LNCaP clone FGC (cell line): ENCODE data around the gene WDR90.

ENCODE experiments used
- DNase-seq: peaks from one replicate; pipeline ENCODE4 v3.0.0-alpha.2; 2011; ENCODE audit warnings: low read depth
- H3K4me3 ChIP-seq: 2 replicates; pipeline ENCODE4 v1.5.1; 2011; ENCODE audit warnings: mild to moderate bottlenecking, low read depth, low read length, control low read depth
- TF ChIP-seq, protein P1 (sequence below): IDR thresholded peaks from 2 replicates; pipeline ENCODE4 v1.5.1; 2012; ENCODE audit warnings: mild to moderate bottlenecking; ENCODE audit not compliant: control insufficient read depth, insufficient read depth; ENCODE audit errors: extremely low read depth

The WDR90 gene

DNA sequence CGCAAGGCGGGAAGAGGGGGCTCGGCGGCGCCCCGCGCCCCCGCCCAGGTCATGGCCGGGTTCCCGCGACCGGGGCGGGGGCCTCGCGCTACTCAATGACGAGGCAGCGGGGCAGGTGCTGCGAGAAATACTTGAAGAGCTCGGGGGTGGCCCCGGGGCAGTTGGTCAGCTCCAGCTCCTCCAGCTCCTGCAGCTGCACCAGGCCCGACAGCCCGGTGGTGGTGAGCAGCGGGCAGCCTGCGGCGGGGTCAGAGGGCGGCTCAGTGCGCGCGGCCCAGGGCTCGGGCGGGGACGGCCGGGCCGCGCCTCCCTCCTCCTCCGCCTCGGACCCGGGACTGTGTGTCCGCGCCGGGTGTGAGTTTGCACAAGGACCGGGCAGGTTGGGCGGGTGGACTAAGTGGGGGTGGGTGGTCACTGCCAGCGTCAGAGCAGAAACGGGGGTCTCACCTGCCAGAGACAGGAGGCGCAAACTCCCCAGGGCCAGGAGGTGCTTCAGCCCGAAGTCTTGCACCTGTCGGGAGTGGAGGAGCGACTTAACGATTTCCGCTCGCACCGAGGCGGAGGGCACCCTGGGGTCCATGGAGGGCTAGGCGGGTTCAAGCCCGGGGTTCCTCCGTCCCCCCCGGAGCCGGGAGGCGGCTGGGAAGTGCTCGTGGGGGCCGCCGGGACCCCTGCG is 45.2 kb downstream of the WDR90 start:
- peak overlapping the region; percentile 56 for H3K4me3 ChIP-seq
- no peak for DNase-seq
- TF ChIP-seq, protein P1, sequence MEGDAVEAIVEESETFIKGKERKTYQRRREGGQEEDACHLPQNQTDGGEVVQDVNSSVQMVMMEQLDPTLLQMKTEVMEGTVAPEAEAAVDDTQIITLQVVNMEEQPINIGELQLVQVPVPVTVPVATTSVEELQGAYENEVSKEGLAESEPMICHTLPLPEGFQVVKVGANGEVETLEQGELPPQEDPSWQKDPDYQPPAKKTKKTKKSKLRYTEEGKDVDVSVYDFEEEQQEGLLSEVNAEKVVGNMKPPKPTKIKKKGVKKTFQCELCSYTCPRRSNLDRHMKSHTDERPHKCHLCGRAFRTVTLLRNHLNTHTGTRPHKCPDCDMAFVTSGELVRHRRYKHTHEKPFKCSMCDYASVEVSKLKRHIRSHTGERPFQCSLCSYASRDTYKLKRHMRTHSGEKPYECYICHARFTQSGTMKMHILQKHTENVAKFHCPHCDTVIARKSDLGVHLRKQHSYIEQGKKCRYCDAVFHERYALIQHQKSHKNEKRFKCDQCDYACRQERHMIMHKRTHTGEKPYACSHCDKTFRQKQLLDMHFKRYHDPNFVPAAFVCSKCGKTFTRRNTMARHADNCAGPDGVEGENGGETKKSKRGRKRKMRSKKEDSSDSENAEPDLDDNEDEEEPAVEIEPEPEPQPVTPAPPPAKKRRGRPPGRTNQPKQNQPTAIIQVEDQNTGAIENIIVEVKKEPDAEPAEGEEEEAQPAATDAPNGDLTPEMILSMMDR: no peak

DNA sequence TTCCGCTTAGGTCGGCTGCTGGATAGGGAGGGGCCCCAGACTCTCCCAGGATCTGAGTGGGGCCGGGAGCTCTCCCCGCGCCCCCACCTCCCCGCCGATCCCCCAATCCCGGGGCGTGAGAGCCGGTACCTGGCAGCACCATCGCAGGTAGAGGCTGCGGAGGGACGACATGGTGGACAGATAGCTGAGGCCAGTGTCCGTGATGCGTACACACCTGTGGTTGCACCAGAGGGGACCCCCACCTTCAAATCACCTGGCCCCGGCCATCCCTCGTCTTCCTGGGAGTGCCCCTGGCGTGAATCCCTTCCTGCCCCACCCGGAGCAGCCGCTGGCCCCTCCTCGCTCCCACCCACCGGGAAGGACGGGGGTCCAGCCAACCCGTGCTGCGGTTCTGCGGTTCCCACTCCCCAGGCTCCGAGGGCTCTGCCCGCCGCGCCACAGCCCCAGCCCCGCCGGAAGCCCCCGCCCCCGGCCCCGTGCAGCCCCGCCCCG is 45.7 kb downstream of the WDR90 start:
- peak overlapping the region; percentile 56 for H3K4me3 ChIP-seq
- DNase-seq: no peak
- TF ChIP-seq, protein P1: no peak

DNA sequence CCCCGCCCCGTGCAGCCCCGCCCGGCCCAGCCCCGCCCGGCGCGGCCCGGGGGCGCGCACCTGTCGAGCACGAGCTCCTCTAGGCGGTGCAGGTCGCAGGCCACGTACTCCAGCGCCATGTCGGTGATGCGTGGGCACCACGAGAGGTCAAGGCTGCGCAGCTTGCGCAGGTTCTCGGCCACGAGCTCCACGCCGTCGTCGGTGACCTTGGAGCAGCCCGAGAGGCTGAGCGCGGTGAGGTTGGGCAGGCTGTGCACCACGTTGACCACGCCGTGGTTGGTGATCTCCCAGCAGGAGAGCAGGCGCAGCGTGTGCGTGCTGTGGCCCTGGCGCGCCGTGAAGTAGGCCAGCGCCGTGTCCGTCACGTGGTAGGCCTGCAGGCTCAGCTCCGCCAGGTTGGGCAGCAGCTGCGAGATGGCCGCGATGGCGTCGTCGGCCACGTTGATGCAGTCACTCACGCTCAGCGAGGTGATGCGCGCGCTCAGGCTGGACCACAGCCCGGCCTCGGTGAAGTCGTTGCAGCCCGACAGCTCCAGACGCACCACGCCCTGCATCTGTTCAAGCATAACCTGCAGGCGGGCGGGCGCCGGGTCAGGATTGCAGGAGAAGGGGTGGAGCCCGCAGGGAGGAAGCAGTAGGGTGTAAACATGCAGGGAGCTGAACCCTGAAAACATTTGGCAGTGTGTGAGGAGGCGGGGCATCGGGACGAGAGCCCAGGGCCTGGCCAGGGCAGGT is 46.4 kb downstream of the WDR90 start:
- TF ChIP-seq, protein P1: no peak
- peak overlapping the region; percentile 56 for H3K4me3 ChIP-seq
- DNase-seq: peak; percentile 66

DNA sequence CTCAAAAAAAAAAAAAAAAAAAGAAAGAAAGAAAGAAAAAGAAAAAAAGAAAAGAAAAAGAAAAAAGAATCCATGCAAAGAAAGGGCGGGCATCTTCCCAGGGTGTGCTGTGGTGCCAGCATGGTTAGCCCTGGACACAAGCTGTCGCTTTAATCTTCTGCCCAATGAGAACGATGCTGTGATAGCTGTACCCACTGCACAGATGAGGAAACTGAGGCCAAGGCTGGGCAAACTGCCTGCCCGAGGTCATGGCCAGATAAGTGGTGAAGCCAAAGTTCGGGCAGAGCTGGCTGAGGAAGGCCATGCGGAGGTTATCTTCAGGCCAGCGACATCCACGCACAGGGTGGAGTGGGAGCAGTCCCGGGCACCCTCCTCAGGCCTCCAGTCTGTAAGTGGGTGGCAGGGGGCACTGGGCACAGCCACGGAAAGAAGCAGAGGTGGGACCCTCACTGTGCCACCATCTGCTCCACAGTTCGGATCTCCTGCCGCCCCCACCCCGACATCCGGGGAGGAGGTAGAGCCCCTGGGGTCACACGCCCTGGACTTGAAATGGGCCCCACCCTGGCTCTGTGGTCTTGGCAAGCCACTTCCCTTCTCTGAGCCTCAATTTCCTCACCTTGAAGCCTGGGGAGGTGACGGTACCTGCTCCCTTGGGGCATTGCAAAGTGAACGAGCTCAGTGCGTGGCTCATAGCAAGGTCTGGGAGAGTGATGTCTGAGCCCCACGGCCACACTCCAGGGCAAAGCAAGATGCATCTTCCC is 49.9 kb downstream of the WDR90 start:
- no peak overlapping the region for H3K4me3 ChIP-seq
- no peak for DNase-seq
- TF ChIP-seq, protein P1: no peak

DNA sequence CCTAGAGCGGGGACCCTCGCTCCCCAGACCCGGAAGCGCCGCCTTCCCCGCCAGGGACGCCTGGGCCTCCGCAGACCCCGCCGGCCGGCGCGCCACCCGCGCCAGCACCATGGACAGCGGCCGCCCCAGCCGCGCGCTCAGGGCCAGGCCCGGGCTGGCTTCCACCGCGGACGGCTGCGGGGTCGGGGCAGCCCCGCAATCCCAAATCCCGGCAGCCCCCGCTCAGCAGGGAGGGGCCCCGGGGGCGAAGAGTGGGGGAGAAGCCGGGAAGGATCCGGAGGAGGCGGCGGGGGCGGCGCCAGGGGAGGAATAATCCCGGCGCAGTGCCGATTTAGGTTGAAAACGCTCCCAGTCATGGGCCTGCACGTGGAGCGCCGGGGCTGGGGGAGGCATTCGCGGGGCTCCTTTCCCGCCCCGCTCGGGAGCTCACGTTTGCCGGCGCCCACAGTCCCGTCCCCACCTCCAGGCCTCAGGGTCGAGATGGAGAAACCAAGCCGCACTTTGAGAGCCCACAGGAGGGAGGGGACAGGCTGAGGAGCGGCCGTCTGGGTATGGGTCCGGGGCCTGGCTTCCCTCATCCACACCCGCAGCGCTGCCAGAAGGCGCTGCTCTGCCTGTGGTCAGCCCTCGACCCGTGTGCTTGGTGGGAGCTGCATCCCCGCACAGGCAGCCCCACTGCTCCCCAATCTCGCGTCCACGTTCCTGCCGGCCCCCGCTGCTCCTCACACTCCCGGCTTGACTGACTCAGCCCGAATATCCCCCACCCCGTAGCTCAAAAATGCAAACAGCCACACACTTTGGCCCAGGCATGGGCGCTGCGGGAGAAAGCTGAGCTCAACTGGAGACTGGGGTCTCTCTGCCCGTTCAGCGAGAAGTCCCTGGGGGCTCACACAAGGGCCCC is 51.8 kb downstream of the WDR90 start:
- TF ChIP-seq, protein P1: no peak
- no peak overlapping the region for H3K4me3 ChIP-seq

DNA sequence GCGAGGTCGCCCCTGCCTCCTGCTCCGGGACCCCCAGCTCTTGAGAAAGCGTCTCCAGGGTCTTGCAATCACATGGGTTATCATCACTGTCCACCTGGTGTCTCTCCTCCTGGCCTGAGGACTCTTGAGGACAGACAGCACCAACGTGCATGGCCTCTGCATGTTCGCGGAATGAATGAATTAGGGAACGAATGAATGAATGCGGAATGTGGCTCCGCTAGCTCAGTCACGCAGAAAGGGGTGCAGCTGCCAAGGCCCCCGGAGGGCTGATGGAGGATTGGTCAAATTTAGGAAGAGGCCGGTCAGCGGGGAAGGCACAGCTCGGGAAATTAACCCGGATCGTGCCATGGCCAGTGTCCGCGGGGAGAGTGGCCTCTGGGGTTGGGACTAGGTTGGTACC is 53.2 kb downstream of the WDR90 start:
- TF ChIP-seq, protein P1: no peak
- H3K4me3 ChIP-seq: no peak overlapping the region
- DNase-seq: no peak

More for the DNA sequence above, 51.8 kb downstream of the WDR90 start:
- DNase-seq: no peak
